Measurements from ENCODE around the gene ARHGEF37.

ARHGEF37 gene

GRCh38 chr5:149672701-149673476 lies 91.6 kb downstream of the ARHGEF37 start:
- TF ChIP-seq CTCF (IDR thresholded peaks at IDR 0.05) (no peak), ZFX (IDR thresholded peaks at IDR 0.05; ENCODE audit: borderline replicate concordance) (no peak)
- H3K27ac ChIP-seq, result no peak overlapping the region

GRCh38 chr5:149674686-149675085 lies 93.4 kb downstream of the ARHGEF37 start:
- TF ChIP-seq CTCF (IDR thresholded peaks at IDR 0.05) (no peak), ZFX (IDR thresholded peaks at IDR 0.05; ENCODE audit: borderline replicate concordance) (no peak)

GRCh38 chr5:149675610-149676201 lies 94.4 kb downstream of the ARHGEF37 start:
- no peak overlapping the region for H3K27ac ChIP-seq
- TF ChIP-seq CTCF (IDR thresholded peaks at IDR 0.05) (no peak), ZFX (IDR thresholded peaks at IDR 0.05; ENCODE audit: borderline replicate concordance) (no peak)

More at GRCh38 chr5:149674686-149675085, 93.4 kb downstream of the ARHGEF37 start:
- H3K27ac ChIP-seq, result no peak overlapping the region

- no peak overlapping the region for H3K27ac ChIP-seq
- TF ChIP-seq ZFX (IDR thresholded peaks at IDR 0.05; ENCODE audit: borderline replicate concordance), result no peak
- no peak for TF ChIP-seq CTCF (IDR thresholded peaks at IDR 0.05)
Observed at GRCh38 chr5:149677731-149678130, 96.4 kb downstream of the ARHGEF37 start.

- no peak for TF ChIP-seq ZFX (IDR thresholded peaks at IDR 0.05; ENCODE audit: borderline replicate concordance)
- TF ChIP-seq CTCF (IDR thresholded peaks at IDR 0.05), result no peak
- no peak overlapping the region for H3K27ac ChIP-seq
Observed at GRCh38 chr5:149679876-149680809, 98.8 kb downstream of the ARHGEF37 start.

GRCh38 chr5:149680810-149681221 lies 99.5 kb downstream of the ARHGEF37 start:
- no peak overlapping the region for H3K27ac ChIP-seq
- TF ChIP-seq CTCF (IDR thresholded peaks at IDR 0.05) (no peak), ZFX (IDR thresholded peaks at IDR 0.05; ENCODE audit: borderline replicate concordance) (no peak)
